Thoracic aorta (tissue), 2 donors: ENCODE data around the gene ATP2B2. TPM values are rescaled to one million over a fixed set of nuclear protein-coding genes. Genes with fewer than 3 reads are reported as not detected.

Experiments used
- ATAC-seq: fragments of 150-250 bp; one replicate; pipeline ENCODE4 v1.8.0; 2017; ENCODE audit warnings: low read depth; ENCODE audit not compliant: insufficient number of reproducible peaks, low FRiP score
- DNase-seq: peaks from one replicate; pipeline ENCODE4 v3.0.0-alpha.2; 2020; ENCODE audit warnings: low spot score
- H3K27ac ChIP-seq, 2 donors: fragments of 200-600 bp; sonication (generic); 1 replicate in 1 of 2; 2 replicates in 1 of 2; pipeline ENCODE4 v1.5.1; 2016; ENCODE audit warnings: mild to moderate bottlenecking in 2 of 2, moderate library complexity in 2 of 2
- H3K27me3 ChIP-seq: fragments of 200-600 bp; sonication (generic); replicated peaks from 2 replicates; pipeline ENCODE4 v1.6.0; 2016; ENCODE audit warnings: mild to moderate bottlenecking; ENCODE audit not compliant: insufficient read depth
- H3K36me3 ChIP-seq: fragments of 200-600 bp; sonication (generic); one replicate; pipeline ENCODE4 v1.5.1; 2016
- H3K4me1 ChIP-seq, 2 donors: fragments of 200-600 bp; sonication (generic); 1 replicate in 1 of 2; 2 replicates in 1 of 2; pipeline versions ENCODE4 v1.5.1 to v1.6.0; 2016; ENCODE audit warnings: low read depth in 2 of 2, mild to moderate bottlenecking in 1 of 2; ENCODE audit not compliant: control insufficient read depth in 1 of 2
- H3K4me3 ChIP-seq: fragments of 200-600 bp; sonication (generic); 2 replicates; pipeline ENCODE4 v1.5.1; 2016; ENCODE audit warnings: mild to moderate bottlenecking
- H3K9me3 ChIP-seq: fragments of 200-600 bp; sonication (generic); 2 replicates; pipeline ENCODE4 v1.5.1; 2016
- CTCF ChIP-seq: fragments of 200-600 bp; sonication (generic); IDR thresholded peaks from one replicate; pipeline ENCODE4 v1.5.1; 2019; ENCODE audit warnings: antibody characterized with exemption
- total RNA-seq, 2 donors: library from RNA; depleted of rRNA; stranded (reverse); fragments of >200 nt; gene quantifications; one replicate each; pipeline versions ENCODE4 v1.1.0 to v1.2.3, GENCODE V29; 2016

The ATP2B2 gene
- total RNA-seq, 2 donors from 2014 or later, result not detected

- Histone ChIP-seq H3K9me3 (no peaks in the 10 kb centered on the region), H3K36me3 (no peaks in the 10 kb centered on the region), H3K27me3 (no peaks in the 10 kb centered on the region), H3K27ac (no peak overlapping the region), H3K4me1 (peaks cover 0 to 5% of the 10 kb centered on the region in 2 donors), H3K4me3 (no peak overlapping the region)
- no peak for ATAC-seq
- DNase-seq, result no peak
- no peak for TF ChIP-seq CTCF
Observed at GRCh38 chr3:10502185-10502880, 3.1 kb downstream of the ATP2B2 start.

GRCh38 chr3:10501664-10502052, 3.7 kb downstream of the ATP2B2 start:
- Histone ChIP-seq H3K36me3 (no peaks in the 10 kb centered on the region), H3K27ac (no peak overlapping the region), H3K4me1 (peaks cover 0 to 5% of the 10 kb centered on the region in 2 donors), H3K9me3 (no peaks in the 10 kb centered on the region), H3K27me3 (no peaks in the 10 kb centered on the region), H3K4me3 (no peak overlapping the region)
- ATAC-seq (no peak), DNase-seq (no peak)
- TF ChIP-seq CTCF, result no peak

DNA sequence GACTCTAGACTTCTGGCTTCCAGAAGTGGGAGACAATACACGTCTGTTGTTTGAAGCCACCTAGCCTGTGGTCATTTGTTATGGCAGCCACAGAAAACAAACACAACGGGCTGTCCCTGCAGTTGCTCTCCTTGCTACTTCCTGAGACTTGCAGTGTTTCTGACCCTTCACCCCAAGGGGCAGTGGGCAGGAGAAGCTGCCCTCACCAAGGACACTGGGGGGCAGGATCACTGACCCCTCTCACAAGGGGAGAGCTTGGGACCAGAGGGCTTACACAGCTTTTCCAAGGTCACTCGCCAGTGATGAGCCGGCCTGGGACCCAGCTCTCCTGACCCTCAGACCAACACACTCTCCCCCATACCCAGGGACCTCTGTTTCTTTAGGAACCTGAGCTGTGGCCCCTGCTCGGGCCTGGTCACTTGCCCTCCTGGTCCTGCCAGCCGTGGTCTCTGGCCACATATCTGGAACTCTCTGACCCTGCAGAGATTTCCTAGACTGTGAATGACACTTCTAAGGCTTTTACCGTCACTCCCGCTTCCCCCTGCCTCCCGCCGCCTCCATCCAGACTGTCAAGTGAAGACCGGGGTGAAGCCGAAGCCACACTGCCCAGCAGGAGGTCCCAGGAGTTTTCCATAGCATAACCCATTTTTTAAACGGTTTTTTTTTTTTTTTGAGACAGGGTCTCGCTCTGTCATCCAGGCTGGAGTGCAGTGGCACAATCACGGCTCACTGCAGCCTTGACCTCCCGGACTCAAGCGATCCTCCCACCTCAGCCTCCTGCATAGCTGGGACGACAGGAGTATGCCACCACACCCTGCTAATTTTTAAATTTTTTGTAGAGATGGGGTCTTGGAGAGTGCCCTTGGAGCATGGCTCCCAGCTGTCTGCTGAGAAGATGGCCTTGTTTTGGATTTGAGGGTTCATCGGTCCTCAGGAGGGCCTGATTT, 4.4 kb downstream of the ATP2B2 start:
- no peak overlapping the region for H3K4me3 ChIP-seq
- ATAC-seq (no peak), DNase-seq (no peak)
- no peak for TF ChIP-seq CTCF
- H3K9me3 ChIP-seq, result no peaks in the 10 kb centered on the region
- no peaks in the 10 kb centered on the region for H3K27me3 ChIP-seq
- no peaks in the 10 kb centered on the region for H3K36me3 ChIP-seq
- H3K4me1 ChIP-seq, result peaks cover 0 to 5% of the 10 kb centered on the region in 2 donors
- H3K27ac ChIP-seq, result no peak overlapping the region

DNA sequence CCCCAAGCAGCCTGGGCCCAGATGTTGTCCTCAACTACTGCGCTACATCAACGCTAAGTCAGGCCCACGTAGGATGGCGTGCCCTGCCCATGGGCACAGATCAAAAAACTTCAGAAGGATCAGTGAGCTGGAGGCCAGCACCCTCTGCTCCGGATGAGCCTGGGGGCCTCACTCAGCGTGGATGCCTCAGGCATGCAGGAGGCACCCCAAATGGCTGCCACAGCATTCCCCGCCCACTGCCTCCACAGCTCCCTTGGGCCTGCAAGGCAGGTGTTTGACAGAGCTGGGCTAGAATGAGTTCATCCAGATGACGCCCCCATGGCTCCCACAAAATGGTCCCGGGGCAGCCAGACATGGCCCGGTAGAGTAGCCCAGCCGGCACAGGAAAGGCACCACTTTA, 7.1 kb downstream of the ATP2B2 start:
- H3K4me1 ChIP-seq, result no peaks in the 10 kb centered on the region
- no peak overlapping the region for H3K27ac ChIP-seq
- H3K4me3 ChIP-seq, result no peak overlapping the region
- ATAC-seq, result no peak
- TF ChIP-seq CTCF, result no peak
- H3K36me3 ChIP-seq, result no peaks in the 10 kb centered on the region
- no peaks in the 10 kb centered on the region for H3K27me3 ChIP-seq
- no peaks in the 10 kb centered on the region for H3K9me3 ChIP-seq
- DNase-seq, result no peak

DNA sequence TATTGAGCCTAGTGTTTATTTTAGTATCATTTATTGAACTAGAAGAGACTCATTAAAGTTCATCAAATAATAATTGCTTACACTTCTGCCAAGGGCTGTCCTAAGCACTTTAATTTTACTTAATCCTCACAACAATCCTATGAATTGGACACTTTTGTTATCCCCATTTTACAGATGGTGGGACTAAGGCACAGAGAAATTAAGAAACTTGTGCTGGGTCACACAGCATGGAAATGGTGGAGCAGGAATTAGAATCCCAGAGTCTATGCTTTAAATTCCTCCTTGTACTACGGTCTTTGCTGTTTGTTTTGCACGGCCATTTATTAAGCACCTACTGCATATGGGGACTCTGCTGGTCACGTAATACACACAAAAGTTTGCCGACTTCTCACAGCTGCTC, 7.9 kb downstream of the ATP2B2 start:
- no peak overlapping the region for H3K27ac ChIP-seq
- H3K4me3 ChIP-seq, result no peak overlapping the region
- ATAC-seq (no peak), DNase-seq (no peak)
- TF ChIP-seq CTCF, result no peak
- no peaks in the 10 kb centered on the region for H3K27me3 ChIP-seq
- no peaks in the 10 kb centered on the region for H3K9me3 ChIP-seq
- H3K4me1 ChIP-seq, result no peaks in the 10 kb centered on the region
- no peaks in the 10 kb centered on the region for H3K36me3 ChIP-seq
